Endodermal cell (in vitro differentiated cells): ENCODE data around the gene KCNC1. TPM values are rescaled to one million over a fixed set of nuclear protein-coding genes. Genes with fewer than 3 reads are reported as not detected.

Experiments used
- DNase-seq: peaks from one replicate; pipeline ENCODE4 v3.0.0-alpha.2; 2017
- H3K27ac ChIP-seq: 2 replicates; pipeline ENCODE4 v1.5.1; 2013; ENCODE audit warnings: mild to moderate bottlenecking, low read depth, low read length, moderate library complexity
- H3K27me3 ChIP-seq: 2 replicates; pipeline ENCODE4 v1.6.1; 2013; ENCODE audit warnings: mild to moderate bottlenecking, low read length, moderate library complexity; ENCODE audit not compliant: insufficient read depth, control insufficient read depth, poor library complexity, severe bottlenecking
- H3K36me3 ChIP-seq: 2 replicates; pipeline ENCODE4 v1.7.0; 2013; ENCODE audit warnings: mild to moderate bottlenecking, low read length, moderate library complexity; ENCODE audit not compliant: control insufficient read depth, insufficient read depth
- H3K4me1 ChIP-seq: one replicate; pipeline ENCODE4 v1.7.0; 2013; ENCODE audit warnings: low read length; ENCODE audit not compliant: control insufficient read depth, insufficient read depth
- H3K4me3 ChIP-seq: 2 replicates; pipeline ENCODE4 v1.5.1; 2013; ENCODE audit warnings: mild to moderate bottlenecking, low read length, moderate library complexity
- H3K9ac ChIP-seq: 2 replicates; pipeline ENCODE4 v1.6.1; 2013; ENCODE audit warnings: mild to moderate bottlenecking, low read length, moderate library complexity; ENCODE audit not compliant: poor library complexity, severe bottlenecking; ENCODE audit errors: extremely low read depth
- H3K9me3 ChIP-seq: 2 replicates; pipeline ENCODE4 v1.6.1; 2013; ENCODE audit warnings: mild to moderate bottlenecking, low read length, moderate library complexity; ENCODE audit not compliant: control insufficient read depth
- H3K27ac Mint-ChIP-seq: 2 replicates; pipeline ENCODE4 v1.8.0; 2020; ENCODE audit warnings: mixed read lengths
- H3K27me3 Mint-ChIP-seq: 2 replicates; pipeline ENCODE4 v1.8.0; 2021; ENCODE audit warnings: mild to moderate bottlenecking, mixed read lengths; ENCODE audit not compliant: insufficient read depth
- H3K36me3 Mint-ChIP-seq: 2 replicates; pipeline ENCODE4 v1.8.0; 2020; ENCODE audit warnings: low read depth, mixed read lengths
- H3K4me1 Mint-ChIP-seq: 2 replicates; pipeline ENCODE4 v1.8.0; 2020; ENCODE audit warnings: mixed read lengths
- H3K4me3 Mint-ChIP-seq: 2 replicates; pipeline ENCODE4 v1.8.0; 2020; ENCODE audit warnings: mild to moderate bottlenecking, moderate library complexity, mixed read lengths
- H3K9me3 Mint-ChIP-seq: 2 replicates; pipeline ENCODE4 v1.8.0; 2020; ENCODE audit warnings: mild to moderate bottlenecking, mixed read lengths
- CTCF ChIP-seq: fragments of 200-600 bp; sonication (generic); conservative IDR thresholded peaks from 2 replicates; pipeline ENCODE4 v1.5.0; 2021; ENCODE audit warnings: antibody characterized with exemption, mild to moderate bottlenecking
- WGBS, 2 experiments: methylation state at CpG; one replicate each; pipeline versions ENCODE4 v1.1.5 to v1.1.7; 2013; ENCODE audit warnings: missing lambda C conversion rate in 2 of 2, mixed read lengths in 1 of 2; ENCODE audit not compliant: insufficient coverage in 1 of 2, insufficient read length in 1 of 2; 5-methylcytosine and 5-hydroxymethylcytosine counted together
- total RNA-seq, 2 donors: library from RNA; stranded (reverse); fragmentation: NEBNext Ultra II Directional in 1 of 2; extraction: Animal tissue kit (Norgen Biotek cat#: 25700) in 1 of 2; gene quantifications; 2 replicates in 1 of 2; 3 replicates in 1 of 2; pipeline ENCODE4 v1.2.1, GENCODE V29; 2021

The KCNC1 gene
- total RNA-seq, 2 donors from 2014 or later: not detected

DNA sequence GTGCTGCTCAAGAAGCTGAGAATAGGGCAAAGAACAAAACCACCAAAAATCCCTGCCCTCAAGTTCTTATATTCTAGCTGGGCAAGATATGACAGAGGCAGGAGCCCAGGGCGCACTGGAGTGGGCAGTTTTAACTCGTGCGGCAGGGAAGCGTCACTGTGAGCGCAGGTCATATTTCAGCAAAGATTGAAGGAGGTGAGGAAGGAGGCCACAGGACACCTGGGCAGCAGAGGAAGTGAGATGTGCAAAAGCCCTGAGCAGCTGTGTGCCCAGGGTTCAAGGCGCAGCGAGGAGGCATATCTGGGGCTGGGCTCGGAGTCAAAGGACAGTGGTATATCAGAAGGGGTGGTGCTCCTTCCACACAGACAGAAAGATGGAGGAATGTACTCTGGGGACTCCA lies 13.5 kb downstream of the KCNC1 start:
- H3K27me3 Mint-ChIP-seq: peaks cover 17% of the 10 kb centered on the region
- no peak overlapping the region for H3K4me3 ChIP-seq
- no peak overlapping the region for H3K4me3 Mint-ChIP-seq
- no peak overlapping the region for H3K27ac Mint-ChIP-seq
- H3K4me1 ChIP-seq: no peaks in the 10 kb centered on the region
- 83 to 86% methylated on average over 8 of the region's 8 CpGs for WGBS, 2 experiments
- no peak overlapping the region for H3K9ac ChIP-seq
- DNase-seq: no peak
- H3K36me3 Mint-ChIP-seq: no peaks in the 10 kb centered on the region
- H3K36me3 ChIP-seq: no peaks in the 10 kb centered on the region
- H3K9me3 Mint-ChIP-seq: no peaks in the 10 kb centered on the region
- no peak for TF ChIP-seq CTCF
- H3K27ac ChIP-seq: no peak overlapping the region
- H3K9me3 ChIP-seq: no peaks in the 10 kb centered on the region
- no peaks in the 10 kb centered on the region for H3K4me1 Mint-ChIP-seq
- no peaks in the 10 kb centered on the region for H3K27me3 ChIP-seq

GRCh38 chr11:17748761-17749721 lies 14.5 kb downstream of the KCNC1 start:
- H3K36me3 ChIP-seq: no peaks in the 10 kb centered on the region
- no peak overlapping the region for H3K4me3 ChIP-seq
- DNase-seq: no peak
- H3K27me3 ChIP-seq: peaks cover 3% of the 10 kb centered on the region
- no peak overlapping the region for H3K9ac ChIP-seq
- no peaks in the 10 kb centered on the region for H3K9me3 ChIP-seq
- H3K4me1 ChIP-seq: no peaks in the 10 kb centered on the region
- H3K4me3 Mint-ChIP-seq: no peak overlapping the region
- H3K36me3 Mint-ChIP-seq: no peaks in the 10 kb centered on the region
- H3K27ac ChIP-seq: no peak overlapping the region
- no peak overlapping the region for H3K27ac Mint-ChIP-seq
- 88 to 94% methylated on average over 13 to 19 of the region's 19 CpGs for WGBS, 2 experiments
- no peaks in the 10 kb centered on the region for H3K9me3 Mint-ChIP-seq
- no peak for TF ChIP-seq CTCF
- H3K4me1 Mint-ChIP-seq: no peaks in the 10 kb centered on the region
- peaks cover 17% of the 10 kb centered on the region for H3K27me3 Mint-ChIP-seq

DNA sequence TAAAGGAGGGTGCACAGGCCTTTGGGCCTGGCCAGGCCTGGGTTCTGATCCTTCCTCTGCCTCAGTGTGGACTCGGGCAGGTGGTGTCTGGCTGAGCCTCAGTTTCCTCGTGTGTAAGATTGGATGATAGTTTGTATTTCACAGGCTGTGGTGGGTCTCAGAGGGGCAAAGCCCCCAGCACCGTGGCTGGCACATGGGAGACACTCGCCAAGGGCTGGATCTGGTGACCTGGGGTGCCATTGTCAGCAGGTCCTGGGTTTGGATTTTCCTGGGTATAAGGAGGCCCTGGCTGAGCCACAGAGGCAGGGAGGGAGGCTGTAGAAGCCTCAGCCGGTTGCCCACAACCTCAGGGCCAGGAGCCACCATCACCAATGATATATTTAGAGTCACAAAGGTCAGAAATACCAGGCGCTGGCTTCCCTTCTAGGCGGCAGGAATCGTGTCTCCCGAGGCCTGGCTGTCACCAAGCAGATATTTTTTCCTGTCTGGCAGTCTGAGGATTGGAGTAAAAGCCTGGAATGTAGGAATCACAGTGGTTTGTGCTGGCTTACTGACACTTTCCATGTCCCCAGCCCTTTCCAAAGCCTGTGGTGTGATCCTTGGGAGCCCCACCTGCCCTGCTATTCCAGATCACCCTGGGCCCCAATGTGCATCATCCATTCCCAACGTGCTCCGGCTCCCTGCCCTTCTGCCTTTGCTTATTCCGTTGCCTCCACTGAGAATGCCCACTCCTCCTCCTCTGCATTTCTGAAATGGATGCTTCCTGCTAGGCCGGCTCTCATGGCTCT lies 15.6 kb downstream of the KCNC1 start:
- DNase-seq: no peak
- Histone ChIP-seq H3K27ac (no peak overlapping the region), H3K9me3 (no peaks in the 10 kb centered on the region), H3K4me1 (no peaks in the 10 kb centered on the region), H3K9ac (no peak overlapping the region), H3K27me3 (peaks cover 15% of the 10 kb centered on the region), H3K4me3 (no peak overlapping the region), H3K36me3 (no peaks in the 10 kb centered on the region)
- H3K4me1 Mint-ChIP-seq: no peaks in the 10 kb centered on the region
- no peaks in the 10 kb centered on the region for H3K36me3 Mint-ChIP-seq
- WGBS, 2 experiments: 86 to 89% methylated on average over 9 to 13 of the region's 13 CpGs
- no peaks in the 10 kb centered on the region for H3K9me3 Mint-ChIP-seq
- no peak overlapping the region for H3K27ac Mint-ChIP-seq
- peaks cover 20% of the 10 kb centered on the region for H3K27me3 Mint-ChIP-seq
- TF ChIP-seq CTCF: no peak
- H3K4me3 Mint-ChIP-seq: no peak overlapping the region
